T-helper 1 cell treated with Interleukin-12 subunit alpha and Interleukin-12 subunit beta and Interleukin-4 antibody, amounts not matched to agents 30 ng/mL and 1 ng/mL, for 36 hours (primary cell): ENCODE data around the gene KLF11. TPM values are rescaled to one million over a fixed set of nuclear protein-coding genes. Genes with fewer than 3 reads are reported as not detected.

Experiments
- intact Hi-C: fragments of 100-400 bp; cut with micrococcal nuclease; formaldehyde crosslinking; loops from one replicate; pipeline ENCODE4 v1.15.1; 2024
- total RNA-seq: library from RNA; stranded (reverse); gene quantifications from 2 replicates; pipeline ENCODE4 v1.2.3, GENCODE V29; 2022

Gene KLF11
- total RNA-seq, result 10.9 and 11.7 TPM in 2 replicates

DNA sequence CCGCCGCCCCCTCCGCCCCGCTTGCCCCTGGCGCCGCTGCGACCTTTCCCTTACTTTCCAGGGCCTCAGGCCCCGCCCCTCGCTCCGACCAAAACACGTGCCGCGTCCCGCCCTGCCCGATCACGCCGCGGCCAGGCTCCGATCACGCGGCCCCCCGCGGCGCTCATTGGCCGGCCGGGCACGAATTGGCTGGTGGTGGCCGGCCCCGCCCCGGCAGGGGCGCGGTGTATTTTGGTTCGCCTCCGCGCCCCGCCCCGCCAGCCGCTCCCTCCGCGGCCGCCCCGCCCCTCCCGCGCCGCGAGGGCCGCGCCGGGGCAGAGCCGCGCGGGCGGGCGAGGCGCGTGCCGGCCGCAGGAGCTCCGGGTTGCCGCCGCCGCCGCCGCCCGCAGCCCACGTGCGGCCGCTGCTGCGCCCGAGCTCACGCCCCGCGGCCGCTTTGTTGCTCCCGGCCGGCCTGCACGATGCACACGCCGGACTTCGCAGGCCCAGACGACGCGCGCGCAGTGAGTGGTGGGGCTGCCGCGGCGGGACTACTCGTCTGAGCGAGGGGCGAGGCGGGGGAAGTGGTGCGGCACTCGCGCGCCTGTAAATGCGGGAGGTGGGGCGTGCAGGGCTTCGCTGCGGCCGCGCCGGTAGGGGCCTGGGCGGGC, at the start of gene KLF11:
KLF11 (plus strand) TSS at position 295 of the 650 bp plus-strand sequence; CDS start at position 462, 167 bp downstream.
- intact Hi-C loops, result loop anchor here (1.0 to 5.0 kb wide), 5 partner anchors 77 to 1361 kb away; partner anchors contain the start of genes GRHL1, HPCAL1, ID2 and ODC1

- intact Hi-C loops, result no loop called here
These were observed 48.9 kb upstream of the KLF11 start for GRCh38 chr2:9994462-9994861.

- intact Hi-C loops, result no loop called here
These were observed 48.3 kb upstream of the KLF11 start for GRCh38 chr2:9995059-9995458.

GRCh38 chr2:9996321-9996720, 47.0 kb upstream of the KLF11 start:
- intact Hi-C loops, result no loop called here

DNA sequence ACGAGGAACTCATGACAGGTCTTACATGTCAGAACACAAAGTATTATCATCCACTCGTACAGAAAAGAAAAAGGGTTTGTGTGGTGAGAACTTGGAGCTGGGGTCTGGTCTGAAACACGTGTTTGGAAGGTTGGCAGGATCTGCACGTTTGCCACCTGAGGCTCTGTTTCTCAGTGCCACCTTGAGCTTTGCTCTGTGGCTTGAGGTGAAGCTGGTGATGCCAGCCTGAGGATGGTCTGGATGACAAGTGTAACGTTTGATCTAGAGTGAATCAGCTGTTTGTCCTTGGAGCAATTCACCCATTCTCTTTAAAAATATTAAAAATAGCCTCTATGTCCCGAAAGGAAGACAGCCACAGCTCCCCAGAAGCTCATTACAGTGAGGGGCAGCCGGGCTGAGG, 45.4 kb upstream of the KLF11 start:
- intact Hi-C loops, result no loop called here

GRCh38 chr2:9998916-9999654, 44.3 kb upstream of the KLF11 start:
- intact Hi-C loops, result no loop called here

- intact Hi-C loops, result no loop called here
These were observed 43.7 kb upstream of the KLF11 start for GRCh38 chr2:9999693-10000092.

DNA sequence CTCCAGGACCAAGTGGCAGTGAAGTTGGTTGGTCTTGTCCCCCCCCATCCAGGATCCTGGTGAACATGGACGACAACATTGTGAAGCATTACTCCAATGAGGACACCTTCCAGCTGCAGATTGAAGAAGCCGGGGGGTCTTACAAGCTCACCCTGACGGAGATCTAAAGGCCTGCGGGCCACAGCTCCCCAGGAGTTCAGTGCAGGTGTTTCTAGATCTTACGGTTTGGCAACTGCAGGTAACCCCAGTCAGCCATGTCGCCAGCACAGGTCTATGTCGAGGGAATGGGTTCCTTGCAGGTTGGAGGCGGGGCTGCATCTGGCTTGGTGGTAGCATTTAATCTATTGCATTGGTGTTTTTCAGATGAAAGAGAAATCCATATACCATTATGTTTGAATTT, 42.8 kb upstream of the KLF11 start:
- intact Hi-C loops, result no loop called here

- intact Hi-C loops, result no loop called here
These were observed 41.8 kb upstream of the KLF11 start for GRCh38 chr2:10001586-10001985.

- intact Hi-C loops, result no loop called here
These were observed 41.2 kb upstream of the KLF11 start for GRCh38 chr2:10002109-10002508.

DNA sequence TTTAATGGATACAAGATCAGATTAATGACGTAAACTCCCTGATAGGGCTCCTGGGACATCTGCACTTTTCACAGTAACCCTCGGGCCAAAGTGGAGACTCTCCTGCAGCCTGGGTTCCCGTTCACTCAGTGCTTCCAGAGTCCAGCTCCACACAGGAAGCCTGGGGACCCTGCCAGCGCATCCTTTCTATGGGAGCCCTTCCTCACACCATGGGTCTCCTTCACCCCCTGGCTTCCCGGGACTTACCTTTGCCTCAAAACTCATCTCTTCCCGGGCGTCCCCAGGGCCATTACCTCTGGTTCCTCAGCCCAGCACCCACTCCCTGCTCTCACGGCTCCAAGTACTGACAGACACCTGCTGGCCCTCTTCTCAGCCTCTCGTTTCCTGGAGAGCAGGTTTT, 40.7 kb upstream of the KLF11 start:
- intact Hi-C loops, result no loop called here

DNA sequence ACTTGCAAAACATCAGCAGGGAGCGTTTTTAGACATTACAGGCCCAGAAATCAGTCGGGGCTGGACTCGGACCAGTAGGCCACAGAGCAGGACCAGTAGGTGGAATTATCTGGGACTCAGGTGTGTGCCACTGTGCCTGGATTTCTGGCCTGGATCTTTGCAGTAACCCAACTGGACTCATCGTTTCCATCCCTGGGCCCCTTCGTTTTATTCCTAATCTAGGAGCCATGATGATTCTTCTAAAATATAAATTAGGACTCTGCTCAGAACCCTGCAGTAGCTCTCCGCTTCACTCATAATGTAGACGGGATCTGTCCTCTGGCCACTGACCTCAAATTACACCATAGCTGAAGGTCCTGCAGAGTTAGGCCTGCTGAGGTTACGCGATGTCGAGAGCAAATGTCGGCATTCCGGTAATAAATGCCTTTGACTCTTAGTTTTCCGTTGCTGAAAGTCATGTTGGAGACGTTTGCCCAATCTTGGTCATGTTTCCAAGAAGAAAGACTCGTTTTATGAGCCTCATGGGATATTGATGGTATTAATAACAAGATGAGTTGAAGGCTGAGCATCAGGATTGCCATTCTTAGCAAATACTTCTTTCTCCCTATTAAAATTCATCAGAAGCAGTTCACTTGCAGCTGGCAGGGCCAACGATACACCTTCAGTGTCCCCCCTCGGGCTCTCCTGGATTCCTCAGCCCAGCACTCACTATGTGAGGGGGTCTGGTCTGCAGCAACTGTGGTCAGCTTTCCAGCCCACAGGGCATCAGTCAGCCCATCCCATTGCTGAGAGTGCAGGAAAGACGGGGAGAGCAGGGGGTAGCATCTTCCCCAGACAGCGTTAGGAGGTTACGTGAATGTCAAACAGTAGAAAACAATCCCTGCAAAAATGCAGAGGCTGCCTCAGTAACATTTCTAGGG, 39.9 kb upstream of the KLF11 start:
- intact Hi-C loops, result no loop called here

- intact Hi-C loops, result no loop called here
These were observed 38.9 kb upstream of the KLF11 start for GRCh38 chr2:10004401-10004800.

DNA sequence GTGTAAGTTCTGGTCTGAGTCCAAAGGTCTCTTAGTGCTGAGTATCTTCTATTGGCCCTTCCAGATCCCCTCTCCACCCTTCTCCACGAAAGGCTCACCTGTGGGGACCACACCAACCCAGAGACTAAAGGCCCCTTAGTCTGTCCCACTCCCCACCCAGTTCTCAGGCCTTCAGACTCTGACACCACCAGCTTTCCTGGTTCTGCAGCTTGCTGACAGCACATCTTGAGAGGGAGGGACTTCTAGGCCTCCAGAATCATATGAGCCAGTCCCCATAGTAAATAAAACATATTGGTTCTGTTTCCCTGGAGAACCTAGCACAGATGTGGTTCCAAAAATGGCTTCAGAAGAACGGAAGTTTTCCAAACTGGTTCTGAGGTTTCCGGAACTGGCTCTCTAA, 38.5 kb upstream of the KLF11 start:
- intact Hi-C loops, result no loop called here

DNA sequence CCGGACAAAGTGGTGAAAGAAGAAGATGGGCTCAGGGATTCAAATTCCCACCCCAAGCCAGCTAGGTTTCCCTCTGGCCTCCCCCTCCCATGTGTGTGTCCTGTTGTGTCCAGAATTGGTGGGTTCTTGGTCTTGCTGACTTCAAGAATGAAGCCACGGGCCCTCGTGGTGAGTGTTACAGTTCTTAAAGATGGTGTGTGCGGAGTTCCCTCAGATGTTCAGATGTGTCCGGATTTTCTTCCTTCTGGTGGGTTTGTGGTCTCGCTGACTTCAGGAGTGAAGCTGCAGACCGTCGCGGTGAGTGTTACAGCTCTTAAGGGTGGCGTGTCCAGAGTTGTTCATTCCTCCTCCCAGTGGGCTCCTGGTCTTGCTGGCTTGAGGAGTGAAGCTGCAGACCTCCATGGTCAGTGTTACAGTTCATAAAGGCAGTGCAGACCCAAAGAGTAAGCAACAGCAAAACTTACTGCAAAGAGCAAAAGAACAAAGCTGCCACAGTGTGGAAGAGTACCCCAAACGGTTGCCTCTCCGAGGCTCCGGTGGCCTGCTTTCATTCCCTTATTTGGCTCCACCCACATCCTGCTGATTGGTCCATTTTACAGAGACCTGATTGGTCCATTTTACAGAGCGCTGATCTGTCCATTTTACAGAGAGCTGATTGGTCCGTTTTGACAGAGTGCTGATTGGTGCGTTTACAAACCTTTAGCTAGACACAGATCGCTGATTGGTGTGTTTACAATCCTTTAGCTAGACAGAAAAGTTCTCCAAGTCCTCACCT, 37.7 kb upstream of the KLF11 start:
- intact Hi-C loops, result no loop called here

GRCh38 chr2:10006236-10007161, 36.9 kb upstream of the KLF11 start:
- intact Hi-C loops, result no loop called here

DNA sequence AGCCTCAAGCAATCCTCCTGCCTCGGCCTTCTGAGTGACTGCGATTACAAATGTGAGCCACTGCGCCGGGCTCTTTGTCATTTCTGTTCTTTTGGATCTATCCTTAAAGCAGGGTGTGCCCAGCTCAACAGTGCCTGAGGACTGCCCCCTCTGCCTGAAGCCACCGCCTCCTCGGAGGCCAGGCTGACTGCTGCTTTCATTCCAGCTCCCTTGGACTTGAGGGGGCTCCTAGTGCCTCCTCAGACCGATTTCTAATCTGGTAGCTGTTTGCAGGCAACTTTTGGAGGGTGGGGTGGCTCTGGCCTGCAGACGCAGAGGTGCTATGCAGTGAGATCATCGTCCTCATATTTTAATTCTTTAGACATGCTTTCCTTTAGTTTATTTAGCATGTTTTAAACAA, 35.9 kb upstream of the KLF11 start:
- intact Hi-C loops, result no loop called here

- intact Hi-C loops, result no loop called here
These were observed 35.2 kb upstream of the KLF11 start for GRCh38 chr2:10007921-10008808.

- intact Hi-C loops, result no loop called here
These were observed 34.6 kb upstream of the KLF11 start for GRCh38 chr2:10008809-10009176.
